Endothelial cell of umbilical vein (primary cell): ENCODE measurements around the gene SEL1L2.

Experiments used
- CTCF ChIP-seq, 2 donors: IDR thresholded peaks; 1 replicate in 1 of 2; 2 replicates in 1 of 2; pipeline ENCODE4 v1.5.1; 2011; ENCODE audit warnings: low read length in 2 of 2, mild to moderate bottlenecking in 2 of 2, moderate library complexity in 2 of 2, control low read depth in 1 of 2, inconsistent platforms in 1 of 2, low read depth in 1 of 2; ENCODE audit not compliant: insufficient read depth in 1 of 2; ENCODE audit errors: extremely low read depth in 1 of 2
- EZH2 ChIP-seq: IDR thresholded peaks from 2 replicates; pipeline ENCODE4 v1.6.1; 2012; ENCODE audit warnings: borderline replicate concordance, low read depth, mild to moderate bottlenecking, moderate library complexity, low read length, inconsistent platforms; ENCODE audit not compliant: severe bottlenecking
- JUN ChIP-seq: IDR thresholded peaks from 2 replicates; pipeline ENCODE4 v1.6.1; 2011; ENCODE audit warnings: borderline replicate concordance, low read depth; ENCODE audit not compliant: insufficient read length, insufficient read depth
- POLR2A ChIP-seq: IDR thresholded peaks from 2 replicates; pipeline ENCODE4 v1.6.1; 2012; ENCODE audit warnings: low read depth, mild to moderate bottlenecking, control low read depth, low read length
- POLR2AphosphoS5 ChIP-seq: IDR thresholded peaks from 2 replicates; pipeline ENCODE4 v1.6.1; 2012; ENCODE audit warnings: low read depth, mild to moderate bottlenecking, control low read depth, low read length, moderate library complexity; ENCODE audit not compliant: insufficient read depth

DNA sequence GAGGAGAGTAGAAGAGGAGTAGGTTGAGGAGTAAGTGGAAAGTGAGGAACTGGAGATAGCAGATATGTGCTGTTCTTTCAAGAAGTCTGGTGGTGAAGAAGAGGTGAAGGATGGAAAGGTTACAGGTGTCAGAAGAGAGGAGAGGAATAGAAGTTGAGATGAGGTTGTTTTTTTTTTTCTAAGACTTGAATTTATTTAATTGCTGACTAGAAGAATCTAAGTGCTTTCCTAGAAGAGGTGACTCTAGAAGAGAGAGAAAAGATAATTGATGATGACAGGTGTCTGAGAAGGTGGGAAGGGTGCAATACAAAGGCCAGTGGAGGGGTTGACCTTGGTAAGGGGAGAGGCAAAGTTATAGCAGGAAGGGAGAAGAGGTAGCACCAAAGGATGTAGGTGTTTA is 180.0 kb downstream of the SEL1L2 start:
- TF ChIP-seq POLR2AphosphoS5 (no peak), CTCF (IDR thresholded peaks at IDR 0.05; ENCODE audit: extremely low read depth in 1 of 2, insufficient read depth in 1 of 2, low read depth in 1 of 2, low read length in 2 of 2) (no peak), POLR2A (no peak), JUN (no peak), EZH2 (no peak)
